Transverse colon (tissue), 4 donors: ENCODE data around the gene SCAPER.

Source experiments
- POLR2A ChIP-seq: fragments of 450-650 bp; IDR thresholded peaks from one replicate; pipeline ENCODE4 v1.6.1; 2016; ENCODE audit warnings: antibody characterized with exemption, mild to moderate bottlenecking, moderate library complexity
- POLR2AphosphoS5 ChIP-seq, 3 donors: sonication (generic); formaldehyde crosslinking; IDR thresholded peaks; one replicate each; pipeline ENCODE4 v1.6.1; 2016; ENCODE audit warnings: antibody characterized with exemption in 3 of 3
- TF ChIP-seq, protein P1 (sequence below), 5 experiments: fragments of 200-600 bp in 3 of 5; fragments of 450-650 bp in 2 of 5; sonication (generic) in 3 of 5; IDR thresholded peaks; 1 replicate in 2 of 5; 2 replicates in 3 of 5; pipeline ENCODE4 v1.5.1; 2016 to 2017; ENCODE audit warnings: antibody characterized with exemption in 5 of 5, inconsistent platforms in 3 of 5, mild to moderate bottlenecking in 2 of 5, moderate library complexity in 1 of 5

DNA sequence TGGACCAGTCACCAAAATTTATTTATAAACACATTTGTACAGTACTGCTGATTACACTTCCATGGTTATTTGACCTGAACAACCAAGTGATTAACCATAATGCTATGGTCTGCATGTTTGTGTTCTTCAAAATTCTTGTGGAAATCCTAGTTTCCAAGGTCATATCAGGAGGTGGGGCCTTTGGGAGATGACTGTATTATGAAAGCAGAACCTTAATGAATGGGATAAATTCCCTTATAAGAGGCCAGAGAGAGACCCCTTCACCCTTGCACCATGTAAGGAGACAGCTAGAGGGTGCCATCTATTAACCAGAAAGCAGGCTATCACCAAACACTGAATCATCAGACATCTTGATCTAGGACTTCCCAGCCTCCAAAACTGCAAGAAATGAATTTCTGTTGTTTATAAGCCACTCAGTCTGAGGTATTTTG is 1.9 kb downstream of the SCAPER start:
- no peak for TF ChIP-seq POLR2AphosphoS5 (IDR thresholded peaks at IDR 0.05)
- TF ChIP-seq, protein P1, sequence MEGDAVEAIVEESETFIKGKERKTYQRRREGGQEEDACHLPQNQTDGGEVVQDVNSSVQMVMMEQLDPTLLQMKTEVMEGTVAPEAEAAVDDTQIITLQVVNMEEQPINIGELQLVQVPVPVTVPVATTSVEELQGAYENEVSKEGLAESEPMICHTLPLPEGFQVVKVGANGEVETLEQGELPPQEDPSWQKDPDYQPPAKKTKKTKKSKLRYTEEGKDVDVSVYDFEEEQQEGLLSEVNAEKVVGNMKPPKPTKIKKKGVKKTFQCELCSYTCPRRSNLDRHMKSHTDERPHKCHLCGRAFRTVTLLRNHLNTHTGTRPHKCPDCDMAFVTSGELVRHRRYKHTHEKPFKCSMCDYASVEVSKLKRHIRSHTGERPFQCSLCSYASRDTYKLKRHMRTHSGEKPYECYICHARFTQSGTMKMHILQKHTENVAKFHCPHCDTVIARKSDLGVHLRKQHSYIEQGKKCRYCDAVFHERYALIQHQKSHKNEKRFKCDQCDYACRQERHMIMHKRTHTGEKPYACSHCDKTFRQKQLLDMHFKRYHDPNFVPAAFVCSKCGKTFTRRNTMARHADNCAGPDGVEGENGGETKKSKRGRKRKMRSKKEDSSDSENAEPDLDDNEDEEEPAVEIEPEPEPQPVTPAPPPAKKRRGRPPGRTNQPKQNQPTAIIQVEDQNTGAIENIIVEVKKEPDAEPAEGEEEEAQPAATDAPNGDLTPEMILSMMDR (IDR thresholded peaks at IDR 0.05), result peak in 1 of 5 experiments; percentile 9
- no peak for TF ChIP-seq POLR2A
